GM18507 (cell line): ENCODE results near the gene CSPG4.
"Not testable (repeated sequence)": the region's sequence is repeated elsewhere in the genome, so short reads cannot be mapped to it uniquely, and the experiment has no call there.

Source experiments
- DNase-seq: peaks from one replicate; pipeline ENCODE4 v3.0.0; 2011; ENCODE audit warnings: low read depth; ENCODE audit not compliant: insufficient read length; ENCODE audit errors: extremely low spot score
- FAIRE-seq: peaks from 2 replicates; lab custom pipeline; 2011; peaks lifted over from hg19 to GRCh38; lab: Jason Lieb, UNC

CSPG4 gene

DNA sequence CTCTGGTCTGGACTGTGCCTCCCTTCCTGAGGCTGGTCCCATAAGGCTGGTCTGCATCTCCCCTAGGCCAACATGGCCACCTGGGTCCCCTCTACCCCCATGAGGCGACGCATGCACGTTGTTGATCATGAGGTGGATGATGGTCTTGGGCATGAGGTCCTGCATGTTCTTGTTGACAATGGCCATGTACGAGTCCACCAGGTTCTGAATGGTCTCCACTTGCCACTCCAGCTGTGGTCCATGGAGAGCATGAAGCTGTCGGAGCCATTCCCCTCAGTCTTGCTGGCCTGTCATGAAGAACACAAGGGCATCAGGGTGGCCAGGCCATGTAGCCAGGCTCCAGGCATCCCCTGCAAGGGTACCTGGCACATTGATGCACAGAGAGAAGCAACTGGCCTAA lies 27.1 kb upstream of the CSPG4 start:
- DNase-seq (no peak), FAIRE-seq (no peak)

DNA sequence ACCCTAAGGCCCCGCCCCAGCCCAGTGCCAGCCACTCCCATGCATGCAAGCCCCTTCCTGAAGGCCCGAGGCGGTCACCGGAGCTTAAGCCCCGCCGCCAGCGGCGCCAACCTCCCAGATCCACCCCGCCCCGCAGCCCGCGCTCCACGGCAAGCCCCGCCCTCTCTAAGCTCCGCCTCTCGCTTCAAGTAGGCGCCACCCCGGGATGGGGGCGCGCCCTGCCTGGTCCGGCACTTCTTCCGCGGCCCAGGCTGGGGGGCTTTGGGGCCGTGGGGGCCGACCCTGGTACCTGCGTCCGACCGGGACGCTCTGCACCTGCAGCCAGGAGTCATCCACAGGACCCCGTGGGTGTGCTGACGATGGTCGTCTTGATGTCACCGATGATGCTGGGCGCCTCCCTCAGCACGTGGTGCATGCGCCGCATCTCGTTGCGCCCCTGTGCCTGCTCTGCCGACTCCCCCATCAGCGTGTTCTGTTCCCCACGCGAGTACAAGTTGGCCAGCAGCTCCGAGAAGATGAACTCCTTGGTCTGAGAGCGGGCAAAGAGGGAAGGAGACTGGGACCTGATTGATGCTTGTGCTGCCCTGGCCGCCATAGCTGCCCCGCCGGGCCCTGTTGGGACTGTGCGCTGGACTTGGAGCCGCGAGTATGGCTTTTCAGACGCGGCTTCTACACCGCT lies 26.1 kb upstream of the CSPG4 start:
- FAIRE-seq (peak; percentile 87), DNase-seq (peak; percentile 98)

DNA sequence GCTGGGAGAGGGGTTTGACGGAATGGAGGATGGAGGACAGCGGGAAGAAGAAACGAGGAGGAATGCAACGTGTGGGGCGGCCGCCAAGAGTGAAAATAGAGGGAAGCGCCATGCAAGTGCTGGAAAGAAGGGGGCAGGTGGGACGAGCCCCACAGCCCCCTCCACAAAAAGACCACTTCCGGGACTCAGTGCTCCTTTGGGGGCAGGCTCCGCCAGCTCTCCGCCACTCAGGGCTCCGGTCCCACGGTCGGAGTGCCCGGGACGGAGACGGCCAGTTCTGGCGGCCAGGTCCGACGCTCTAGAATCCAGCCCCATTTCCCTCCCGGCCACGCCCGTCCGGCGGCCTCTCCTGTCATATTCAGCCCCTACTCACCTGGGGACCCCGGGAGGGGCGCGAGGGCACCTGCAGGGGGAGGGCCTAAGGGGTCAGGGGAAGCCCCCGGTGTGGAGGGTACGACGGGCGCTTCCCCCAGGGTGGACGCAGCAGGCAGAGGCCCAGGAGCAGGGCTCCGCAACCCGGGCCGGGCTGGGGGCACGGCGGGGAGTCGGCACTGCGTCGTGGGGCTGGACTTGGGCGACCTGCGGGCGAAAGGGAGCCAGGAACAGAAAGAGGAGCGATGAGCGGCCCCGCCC lies 25.5 kb upstream of the CSPG4 start:
- no peak for FAIRE-seq
- DNase-seq, result no peak

DNA sequence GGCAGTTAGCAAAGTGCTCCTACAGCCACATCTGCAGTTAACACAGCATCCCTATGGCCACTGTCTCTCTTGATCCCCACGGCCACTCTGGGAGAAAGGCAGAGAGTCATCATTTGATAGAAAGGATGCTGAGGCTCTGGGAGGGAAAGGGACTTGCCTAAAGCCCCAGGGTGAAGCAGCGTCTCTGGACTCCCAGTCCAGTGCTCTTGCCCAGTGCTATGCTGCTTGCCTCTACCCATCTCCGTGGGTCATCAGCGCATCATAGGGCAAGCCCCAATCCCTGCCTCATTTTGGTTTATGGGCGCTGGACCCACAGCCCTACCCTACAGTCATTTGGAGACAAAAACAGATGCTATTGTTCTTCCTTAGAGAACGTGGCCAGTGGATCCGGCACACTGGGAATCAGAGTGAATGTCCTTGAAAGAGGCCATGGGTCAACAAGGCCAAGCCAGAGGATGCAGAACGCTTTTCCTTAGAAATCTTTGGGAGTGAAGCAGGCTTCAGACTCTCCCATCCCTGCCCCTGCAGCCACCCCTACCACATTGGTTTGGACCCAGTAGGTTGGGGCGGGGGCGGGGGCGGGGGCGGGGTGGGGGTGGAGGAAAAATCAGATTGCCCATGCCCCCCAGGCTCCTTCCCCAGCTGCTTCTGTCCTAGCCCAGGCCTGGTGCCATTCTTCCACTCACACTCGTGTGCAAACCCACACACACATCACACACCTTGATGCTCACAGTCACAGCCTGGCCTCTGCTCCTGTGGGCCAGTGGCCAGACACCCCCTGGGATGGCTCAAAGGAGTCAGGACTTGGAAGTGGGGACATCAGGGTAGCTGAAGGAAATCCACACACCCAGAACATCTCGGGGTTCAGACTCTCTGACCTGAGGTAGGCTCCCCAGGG lies 24.7 kb upstream of the CSPG4 start:
- FAIRE-seq, DNase-seq: not testable (repeated sequence)

DNA sequence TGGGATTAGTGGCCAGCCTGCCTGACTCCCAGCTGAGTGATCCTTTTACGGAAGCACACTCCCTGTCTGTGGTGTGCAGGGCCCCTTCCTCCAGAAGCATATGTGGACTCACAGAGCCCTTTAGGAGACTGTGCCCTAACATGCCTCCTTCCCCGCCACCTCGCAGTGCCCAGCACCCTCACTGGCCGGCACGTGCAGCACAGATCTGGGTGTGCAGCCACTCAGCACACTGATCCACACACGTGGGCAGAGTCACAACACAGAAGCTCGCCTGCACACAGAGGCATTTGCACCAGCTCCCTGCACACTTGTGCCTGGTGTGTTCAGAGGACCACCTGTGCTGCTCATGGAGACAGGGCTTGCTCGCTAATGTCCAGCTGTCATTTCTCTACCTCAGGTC lies 23.6 kb upstream of the CSPG4 start:
- FAIRE-seq (no peak), DNase-seq (no peak)

DNA sequence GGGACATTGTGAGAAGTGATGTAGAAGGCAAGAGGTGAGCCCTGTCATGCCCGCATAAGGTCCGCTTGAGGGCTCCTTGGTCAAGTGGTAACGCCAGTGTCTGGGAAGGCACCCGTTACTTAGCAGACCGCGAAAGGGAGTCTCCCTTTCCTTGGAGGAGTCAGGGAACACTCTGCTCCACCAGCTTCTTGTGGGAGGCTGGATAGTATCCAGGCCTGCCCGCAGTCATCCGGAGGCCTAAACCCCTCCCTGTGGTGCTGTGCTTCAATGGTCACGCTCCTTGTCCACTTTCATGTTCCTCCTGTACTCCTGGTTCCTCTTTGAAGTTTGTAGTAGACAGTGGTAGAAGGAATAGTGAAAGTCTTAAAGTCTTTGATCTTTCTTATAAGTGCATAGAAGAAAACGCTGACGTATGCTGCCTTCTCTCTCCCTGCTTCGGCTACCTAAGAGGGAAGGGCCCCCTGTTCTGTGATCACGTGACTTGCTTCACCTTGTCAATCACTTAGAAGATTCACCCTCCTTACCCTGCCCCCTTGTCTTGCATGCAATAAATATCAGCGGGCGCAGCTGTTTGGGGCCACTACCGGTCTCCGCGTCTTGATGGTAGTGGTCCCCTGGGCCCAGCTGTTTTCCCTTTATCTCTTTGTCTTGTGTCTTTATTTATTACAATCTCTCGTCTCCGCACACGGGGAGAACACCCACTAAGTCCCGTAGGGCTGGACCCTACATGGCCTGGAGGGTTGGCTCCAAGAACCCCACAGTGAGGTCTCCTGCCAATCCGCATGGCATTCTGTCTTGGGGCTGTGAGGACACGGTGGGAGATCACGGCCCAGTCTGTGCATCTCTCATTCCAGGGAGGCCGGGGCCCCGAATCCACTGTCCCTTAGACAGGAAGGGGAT lies 22.5 kb upstream of the CSPG4 start:
- FAIRE-seq, DNase-seq: not testable (repeated sequence)

DNA sequence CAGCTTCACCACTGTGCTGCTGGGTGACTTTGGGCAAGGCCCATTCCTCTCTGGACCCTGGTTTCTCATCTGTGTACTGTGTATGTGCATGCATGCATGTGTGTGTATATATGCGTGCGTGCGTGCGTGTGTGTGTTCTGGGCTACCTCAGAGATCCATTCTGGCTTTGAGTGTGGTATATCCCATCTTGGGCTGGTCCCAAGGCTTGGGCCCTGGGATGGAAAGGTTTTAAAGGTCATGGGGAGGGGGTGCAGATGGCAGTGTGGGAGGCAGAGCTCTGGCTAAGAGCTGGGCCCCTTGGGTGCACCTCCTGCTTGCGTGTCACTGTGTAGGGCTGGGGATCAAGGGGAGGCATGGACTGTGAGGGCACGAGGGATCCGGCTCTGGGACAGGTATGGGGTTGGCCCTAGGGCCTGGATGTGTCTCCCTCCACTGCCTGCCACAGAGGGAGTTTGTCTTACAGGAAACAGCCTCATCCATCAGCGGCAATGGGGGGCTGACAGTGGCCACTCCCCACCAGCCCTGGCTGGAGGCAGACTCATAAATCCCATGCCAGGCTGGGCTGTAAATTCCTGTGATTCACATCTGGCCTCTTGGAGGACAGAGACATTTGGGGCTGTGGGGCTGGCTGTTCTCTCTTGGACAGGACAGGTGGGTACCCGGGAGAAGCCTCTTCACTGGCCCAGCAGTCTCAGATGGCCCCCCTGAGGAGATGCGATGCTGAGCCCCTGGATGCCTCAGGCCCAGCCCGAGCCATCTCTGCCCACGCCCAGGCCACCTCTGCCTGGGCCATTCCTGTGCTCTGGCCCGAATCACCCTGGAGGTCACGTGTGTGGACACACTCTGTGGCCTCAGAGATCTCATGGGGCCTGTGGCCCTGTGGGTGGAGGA lies 21.4 kb upstream of the CSPG4 start:
- DNase-seq (no peak), FAIRE-seq (no peak)

DNA sequence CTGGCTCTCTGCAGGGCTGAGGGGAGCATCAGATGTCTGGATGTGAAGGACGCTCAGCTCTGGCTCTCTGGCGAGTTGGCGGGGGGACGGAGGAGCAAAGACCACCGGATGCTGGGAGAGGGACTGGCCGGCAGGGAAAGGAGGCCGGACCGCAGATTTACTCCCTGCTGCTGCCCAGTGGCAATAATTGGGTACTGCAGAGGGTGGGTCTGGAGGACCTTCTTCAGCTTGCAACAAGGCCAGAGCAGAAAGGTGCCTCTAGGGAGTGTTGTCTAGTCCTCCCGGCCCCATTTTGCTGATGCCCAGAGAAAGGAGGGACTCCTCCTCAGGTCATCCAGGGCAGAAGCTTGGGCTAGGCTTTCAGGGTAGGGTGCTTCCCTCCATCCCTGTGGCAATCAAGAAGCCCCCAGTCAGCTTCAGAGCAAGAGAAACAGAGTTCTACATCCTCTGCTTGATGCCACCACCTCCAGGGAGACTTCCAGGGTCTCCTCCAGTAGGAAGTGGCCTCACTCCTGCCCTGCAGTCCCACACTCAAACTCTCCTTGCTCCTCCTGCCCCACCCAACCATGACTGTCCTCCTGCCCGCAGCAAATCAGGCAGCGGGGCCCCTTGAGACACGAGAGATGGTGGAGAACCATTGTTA lies 20.3 kb upstream of the CSPG4 start:
- DNase-seq, result peak; percentile 60
- FAIRE-seq, result peak; percentile 92

DNA sequence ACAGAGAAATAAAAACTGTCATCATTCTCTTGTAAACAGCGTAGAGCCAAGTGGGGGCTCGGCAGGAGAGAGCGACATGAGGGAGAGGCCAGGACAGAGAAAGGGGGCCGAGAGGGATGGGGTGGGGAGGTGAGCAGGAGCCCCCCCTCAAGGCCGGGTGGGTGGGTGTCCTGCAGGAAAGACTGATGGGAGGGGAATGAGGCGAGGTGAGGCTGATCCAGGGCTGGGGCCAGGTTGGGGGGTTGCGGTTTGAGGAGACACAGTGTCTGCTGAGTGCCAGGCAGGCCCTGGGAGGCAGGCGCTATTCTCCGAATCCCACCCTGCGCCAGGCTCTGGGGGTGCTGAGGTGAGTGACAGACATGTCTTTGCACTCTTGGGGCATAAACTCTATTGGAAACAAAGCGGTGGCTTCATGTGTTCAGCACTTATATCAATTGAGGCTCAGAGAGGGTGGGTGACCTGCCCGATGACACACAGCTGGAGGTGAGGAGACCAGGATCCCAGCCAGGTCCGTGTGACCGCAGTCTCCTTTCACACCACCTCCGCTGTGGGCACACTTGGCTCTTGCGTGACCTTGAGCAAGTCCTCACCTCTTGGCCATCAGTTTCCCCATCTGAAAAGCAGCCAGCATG lies 19.6 kb upstream of the CSPG4 start:
- DNase-seq (no peak), FAIRE-seq (peak; percentile 50)

DNA sequence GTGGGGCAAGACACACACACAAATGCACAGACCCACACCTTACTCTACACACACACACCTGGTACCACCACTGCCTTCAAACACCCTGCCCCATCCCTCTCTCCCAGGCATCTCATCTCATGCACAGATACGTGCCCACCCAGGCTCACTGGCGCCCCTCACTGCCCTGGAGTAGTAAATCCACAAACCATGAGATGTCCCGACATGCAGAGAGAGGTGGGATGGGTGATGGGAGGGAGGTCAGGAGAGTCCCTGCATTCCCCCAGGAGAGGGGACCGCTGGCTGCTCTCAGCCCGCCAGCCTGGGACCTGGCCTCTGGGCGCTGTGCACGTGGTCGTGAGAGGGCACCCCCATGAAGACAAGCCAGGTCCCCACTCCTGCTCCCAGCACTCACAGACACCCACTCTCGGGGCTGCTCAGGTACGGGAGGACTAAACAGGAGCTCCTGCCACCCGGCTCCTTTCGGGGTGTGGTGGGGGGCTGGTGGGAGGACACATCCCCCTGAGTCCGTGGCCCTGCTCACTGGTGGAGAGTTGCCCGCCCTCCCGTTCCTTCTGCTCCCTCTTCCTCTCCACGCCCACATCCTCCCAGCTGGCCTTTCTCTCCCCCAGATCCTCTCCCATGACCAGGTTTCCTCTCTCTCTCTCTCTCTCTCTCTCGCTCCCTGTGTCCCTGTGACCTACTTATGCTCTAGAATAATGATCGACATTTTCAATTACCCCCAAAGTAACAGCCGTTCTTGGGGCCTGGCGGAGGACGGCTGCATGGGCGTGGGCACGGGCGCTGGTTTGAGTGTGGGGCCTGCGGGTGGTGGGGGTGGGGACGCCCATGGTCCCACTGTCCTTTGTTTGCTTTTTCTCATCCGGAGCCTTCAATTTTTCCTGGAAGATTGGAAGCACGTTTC lies 18.9 kb upstream of the CSPG4 start:
- DNase-seq, result no peak
- no peak for FAIRE-seq

DNA sequence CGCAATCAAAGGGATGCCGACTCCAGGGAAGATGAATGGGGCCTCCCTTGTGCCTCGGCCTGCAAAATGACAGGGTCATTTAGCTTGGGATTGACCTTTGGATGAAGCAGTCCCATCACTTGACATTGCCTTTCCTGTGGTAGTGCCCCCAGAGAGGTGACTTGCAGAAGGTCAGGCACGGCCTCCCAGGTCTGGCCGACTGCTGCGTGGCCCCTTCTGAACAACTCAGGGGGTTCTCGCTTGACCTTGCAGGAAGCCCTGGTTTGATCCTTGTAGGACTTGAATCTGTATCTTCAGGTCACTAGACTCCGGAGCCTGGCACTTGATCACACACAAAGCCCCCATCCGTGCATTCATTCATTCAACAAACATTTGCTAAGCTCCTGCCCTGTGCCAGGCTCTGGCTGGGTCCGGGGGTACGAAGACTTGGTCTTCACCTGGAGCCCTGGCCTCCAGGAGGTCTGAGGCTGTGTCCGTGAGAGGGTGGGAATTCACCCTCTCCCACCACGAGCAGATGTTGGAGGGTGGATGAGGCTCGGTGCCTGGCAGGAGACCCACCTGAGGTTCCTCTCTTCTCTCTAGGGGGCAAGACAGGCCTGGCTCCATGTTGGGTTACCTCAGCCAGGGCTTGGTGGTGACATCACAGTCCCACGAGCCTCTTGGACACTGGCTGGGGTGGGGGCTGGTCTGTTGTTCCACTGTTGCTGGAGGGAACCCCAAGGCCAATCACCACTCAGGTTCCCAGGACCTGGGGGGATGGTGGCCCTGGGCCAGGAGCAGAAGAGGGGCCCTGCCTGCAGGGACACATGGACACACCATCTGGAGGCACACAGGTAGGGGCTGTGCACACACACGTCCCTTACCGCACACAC lies 18.0 kb upstream of the CSPG4 start:
- not testable (repeated sequence) for DNase-seq, FAIRE-seq

DNA sequence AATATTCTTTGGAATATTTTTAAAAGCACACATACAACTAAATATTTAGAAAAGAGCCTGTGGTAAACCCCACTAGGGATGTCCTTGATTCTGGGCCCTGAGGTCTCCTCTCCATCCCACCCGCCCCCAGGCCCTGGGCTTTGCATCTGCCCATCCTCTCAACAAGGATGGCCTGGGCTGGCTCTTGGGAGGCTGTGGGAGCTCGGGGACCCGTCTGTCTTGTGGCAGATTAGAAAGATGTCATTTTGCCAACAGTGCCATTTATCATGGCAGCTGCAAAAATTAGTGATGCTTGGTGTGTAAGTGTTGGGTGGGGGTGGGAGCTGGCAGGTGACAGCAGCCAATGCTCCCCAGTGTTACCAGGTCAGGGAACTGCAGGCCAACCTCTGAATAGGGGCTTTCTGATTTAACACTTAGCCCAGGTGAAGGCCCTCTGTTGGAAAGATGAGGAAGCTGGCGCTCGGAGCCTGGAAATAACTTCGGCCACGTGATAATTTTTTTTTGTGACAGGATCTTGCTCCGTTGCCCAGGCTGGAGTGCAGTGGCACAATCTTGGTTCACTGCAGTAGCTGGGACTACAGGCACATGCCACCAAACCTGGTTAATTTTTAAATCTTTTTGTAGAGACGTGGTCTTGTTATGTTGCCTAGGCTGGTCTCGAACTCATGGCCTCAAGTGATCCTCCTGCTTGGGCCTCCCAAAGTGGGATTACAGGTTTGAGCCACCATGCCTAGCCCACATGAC lies 16.9 kb upstream of the CSPG4 start:
- DNase-seq (no peak), FAIRE-seq (peak; percentile 26)

DNA sequence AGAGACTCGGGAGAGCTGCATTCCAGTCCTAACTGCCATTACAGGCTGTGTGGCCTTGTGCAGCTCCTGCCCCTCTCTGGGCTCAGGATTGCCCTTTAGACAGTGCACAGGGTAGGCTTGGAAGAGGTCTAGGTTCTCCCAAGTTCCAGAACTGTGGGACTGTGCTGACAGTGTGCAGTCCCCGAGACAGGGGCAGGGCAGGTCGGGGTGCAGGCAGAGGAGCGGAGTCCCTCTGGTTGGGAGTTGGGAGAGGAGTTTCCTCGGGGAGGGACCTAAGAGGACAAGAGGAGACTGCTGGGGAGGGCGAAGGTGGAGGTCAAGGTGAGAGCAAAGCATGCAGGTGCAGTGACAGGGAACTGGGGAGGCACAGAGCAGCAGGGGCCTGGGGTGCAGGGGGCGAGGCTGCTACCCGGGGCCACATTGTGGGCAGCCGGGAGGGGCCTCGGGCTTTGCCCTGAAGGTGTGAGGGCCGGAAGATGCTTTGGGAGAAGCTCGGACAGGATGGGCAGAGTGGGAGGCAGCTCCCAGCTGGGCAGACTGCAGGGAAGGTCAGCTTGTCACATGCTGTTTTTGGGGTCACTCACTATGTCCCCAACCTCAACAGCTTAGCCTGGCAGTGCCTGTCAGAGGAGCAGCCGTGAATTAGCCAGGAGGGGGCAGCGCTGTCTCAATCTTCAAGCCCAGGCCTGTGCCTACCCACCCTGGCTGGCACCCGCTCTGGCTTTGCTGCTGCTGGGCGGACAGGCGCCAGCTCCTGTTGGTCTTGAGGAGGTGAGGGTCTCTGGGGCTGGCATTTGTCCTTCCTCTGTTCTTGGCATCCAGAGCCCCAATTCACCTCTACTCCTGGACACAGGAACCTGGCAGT lies 15.4 kb upstream of the CSPG4 start:
- FAIRE-seq (peak; percentile 67), DNase-seq (no peak)

DNA sequence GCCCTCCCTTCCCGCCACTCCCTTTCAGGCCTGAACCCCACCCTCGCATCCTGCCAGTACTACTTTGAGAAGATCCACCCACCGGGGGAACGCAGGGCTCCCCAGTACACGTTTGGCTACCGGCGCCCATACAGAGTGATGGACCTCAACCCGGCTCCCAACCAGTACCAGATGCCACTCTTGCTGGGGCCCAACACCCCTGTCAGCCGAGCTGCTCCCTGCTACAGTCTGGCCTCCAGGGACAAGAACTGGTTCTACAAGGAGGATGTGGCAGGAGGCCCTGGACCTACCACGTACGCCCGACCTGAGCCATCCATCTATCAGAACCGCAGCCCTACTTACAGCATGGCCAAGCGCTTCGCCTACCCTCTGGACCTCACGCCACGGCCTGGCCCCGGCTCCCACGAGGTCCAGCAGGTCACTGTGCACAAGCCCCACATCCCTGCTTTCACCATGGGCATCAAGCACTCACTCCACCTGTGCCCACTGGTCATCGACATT lies 14.4 kb upstream of the CSPG4 start:
- FAIRE-seq (no peak), DNase-seq (no peak)
